NCI-H1930 (cell line): ENCODE results near the gene UBAP2.
A peak's percentile ranks its signal among the peaks of the same experiment; 100 is the strongest.
"Not testable (repeated sequence)": the region's sequence is repeated elsewhere in the genome, so short reads cannot be mapped to it uniquely, and the experiment has no call there.

ENCODE experiments used
- DNase-seq, 2 experiments: peaks; one replicate each; lab custom pipeline; 2025; lab: John Stamatoyannopoulos, UW

Gene UBAP2

GRCh38 chr9:33964086-33964768 lies 84.5 kb downstream of the UBAP2 start:
- no peak for DNase-seq

GRCh38 chr9:33962468-33962867 lies 86.2 kb downstream of the UBAP2 start:
- not testable (repeated sequence) for DNase-seq

GRCh38 chr9:33959725-33960124 lies 89.0 kb downstream of the UBAP2 start:
- no peak for DNase-seq

- DNase-seq = no peak
These were observed 92.1 kb downstream of the UBAP2 start for GRCh38 chr9:33956544-33956943.

- no peak for DNase-seq
These were observed 96.6 kb downstream of the UBAP2 start for GRCh38 chr9:33952066-33952465.

- no peak for DNase-seq
These were observed 98.3 kb downstream of the UBAP2 start for GRCh38 chr9:33950371-33950770.

GRCh38 chr9:33946779-33947535 lies 101.7 kb downstream of the UBAP2 start:
- DNase-seq = no peak

GRCh38 chr9:33943389-33943788 lies 105.3 kb downstream of the UBAP2 start:
- no peak for DNase-seq

- no peak for DNase-seq
These were observed 106.1 kb downstream of the UBAP2 start for GRCh38 chr9:33942471-33943083.

- DNase-seq = no peak
These were observed 108.5 kb downstream of the UBAP2 start for GRCh38 chr9:33939924-33940874.

- no peak for DNase-seq
These were observed 114.4 kb downstream of the UBAP2 start for GRCh38 chr9:33934188-33934878.

GRCh38 chr9:33932078-33932807 lies 116.4 kb downstream of the UBAP2 start:
- DNase-seq = no peak

GRCh38 chr9:33931326-33931725 lies 117.4 kb downstream of the UBAP2 start:
- DNase-seq = no peak

GRCh38 chr9:33927694-33928093 lies 121.0 kb downstream of the UBAP2 start:
- DNase-seq = no peak

- DNase-seq = no peak
These were observed 121.8 kb downstream of the UBAP2 start for GRCh38 chr9:33926746-33927485.

GRCh38 chr9:33924978-33925797 lies 123.5 kb downstream of the UBAP2 start:
- DNase-seq = peak; percentile 49 to 55

GRCh38 chr9:33923998-33924701 lies 124.5 kb downstream of the UBAP2 start:
- no peak for DNase-seq

- no peak for DNase-seq
These were observed 125.6 kb downstream of the UBAP2 start for GRCh38 chr9:33923079-33923478.
